Skin of body (tissue), 2 donors: ENCODE measurements around the gene MAPRE3. TPM values are rescaled to one million over a fixed set of nuclear protein-coding genes. Genes with fewer than 3 reads are reported as not detected.

Source experiments
- DNase-seq: peaks from one replicate; lab custom pipeline; 2025; lab: John Stamatoyannopoulos, UW
- total RNA-seq: library from RNA; depleted of rRNA; stranded (reverse); fragments of >200 nt; gene quantifications from one replicate; pipeline ENCODE4 v1.2.3, GENCODE V29; 2014

Gene MAPRE3
- total RNA-seq, 1 donor from 2014 or later: 4.9 TPM

DNA sequence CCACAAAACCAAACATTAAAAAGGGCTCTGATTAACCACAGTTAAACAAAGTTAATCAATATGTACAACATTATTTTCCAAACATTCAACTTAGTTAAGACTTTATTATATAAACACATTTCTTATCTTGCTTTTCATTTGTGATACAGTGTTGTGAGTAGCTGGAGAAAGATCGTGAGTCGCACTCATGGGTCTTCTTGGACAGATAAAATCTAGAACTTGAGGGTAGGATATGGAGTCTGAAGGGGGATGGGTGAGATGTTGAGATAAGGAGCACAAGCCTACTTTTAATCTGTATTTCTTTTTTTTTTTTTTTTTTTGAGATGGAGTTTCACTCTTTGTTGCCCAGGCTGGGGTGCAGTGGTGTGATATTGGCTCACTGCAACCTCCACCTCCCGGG is 39.7 kb downstream of the MAPRE3 start:
- DNase-seq: no peak

DNA sequence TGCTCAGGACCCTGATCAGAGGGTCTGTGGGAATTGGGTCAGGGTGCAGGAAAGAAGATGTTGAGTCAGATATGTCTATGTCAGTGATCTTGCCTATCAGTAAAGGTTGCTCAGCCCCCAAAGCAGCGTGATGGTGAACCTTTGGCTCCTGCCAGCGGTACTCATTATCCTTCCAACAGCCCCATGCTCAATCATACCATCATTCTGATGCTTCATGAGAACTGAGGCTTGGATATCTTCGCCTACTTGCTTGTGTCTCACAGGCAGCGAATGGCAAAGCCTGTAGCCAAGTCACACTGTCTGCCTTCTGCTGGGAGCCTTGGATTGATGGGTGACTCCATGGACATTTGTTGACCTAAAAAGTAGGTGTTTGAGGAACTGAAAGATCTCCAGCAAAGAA is 43.3 kb downstream of the MAPRE3 start:
- no peak for DNase-seq

- no peak for DNase-seq
These were observed 44.5 kb downstream of the MAPRE3 start for GRCh38 chr2:27014771-27015433.

DNA sequence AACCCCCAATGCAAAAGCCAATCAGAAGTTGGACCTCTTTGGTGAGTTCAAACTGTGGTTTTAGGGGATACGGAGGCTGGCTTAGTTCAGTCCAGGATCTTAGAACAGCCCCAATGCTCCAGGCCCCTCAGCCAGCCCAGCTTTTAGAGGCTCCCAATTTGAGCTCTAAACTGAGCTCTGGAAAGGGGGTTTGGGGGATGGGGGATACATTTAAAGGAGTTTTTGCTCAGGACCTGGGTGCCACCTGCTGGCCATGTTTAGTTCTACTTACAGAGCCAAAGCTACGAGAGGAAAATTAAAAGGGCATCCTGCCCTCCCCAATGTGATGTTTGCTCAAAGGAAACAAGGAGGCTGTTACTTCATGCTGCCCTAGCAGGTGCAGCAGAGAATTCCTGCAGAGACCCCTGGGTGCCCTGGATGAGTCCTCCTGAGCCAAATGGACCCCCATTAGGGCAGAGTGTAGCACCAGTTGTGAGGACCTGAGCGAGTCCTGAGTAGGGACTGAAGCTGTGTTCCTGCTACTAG is 46.4 kb downstream of the MAPRE3 start:
- no peak for DNase-seq

- DNase-seq: no peak
These were observed 47.7 kb downstream of the MAPRE3 start for GRCh38 chr2:27018142-27018541.

- DNase-seq: no peak
These were observed 49.0 kb downstream of the MAPRE3 start for GRCh38 chr2:27019459-27019858.

- no peak for DNase-seq
These were observed 49.8 kb downstream of the MAPRE3 start for GRCh38 chr2:27019931-27020855.

GRCh38 chr2:27021253-27022049 is 51.0 kb downstream of the MAPRE3 start:
- no peak for DNase-seq

- no peak for DNase-seq
These were observed 53.3 kb downstream of the MAPRE3 start for GRCh38 chr2:27023740-27024139.

DNA sequence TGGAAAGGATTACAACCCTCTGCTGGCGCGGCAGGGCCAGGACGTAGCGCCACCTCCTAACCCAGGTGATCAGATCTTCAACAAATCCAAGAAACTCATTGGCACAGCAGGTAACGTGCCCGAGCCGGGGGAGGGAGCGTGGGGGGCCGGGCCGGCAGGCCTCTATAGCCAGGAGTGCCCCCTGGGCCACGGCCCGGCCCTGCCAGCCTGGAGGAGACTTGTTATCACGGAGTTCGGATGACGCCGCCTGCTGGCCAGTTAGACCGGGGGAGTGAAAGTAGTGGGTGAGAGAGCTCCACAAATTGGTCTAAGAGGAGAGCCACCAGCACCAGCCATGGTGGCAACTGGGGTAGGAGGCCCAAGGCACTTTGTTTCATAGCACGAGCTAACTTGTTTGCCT is 53.8 kb downstream of the MAPRE3 start:
- DNase-seq: no peak

DNA sequence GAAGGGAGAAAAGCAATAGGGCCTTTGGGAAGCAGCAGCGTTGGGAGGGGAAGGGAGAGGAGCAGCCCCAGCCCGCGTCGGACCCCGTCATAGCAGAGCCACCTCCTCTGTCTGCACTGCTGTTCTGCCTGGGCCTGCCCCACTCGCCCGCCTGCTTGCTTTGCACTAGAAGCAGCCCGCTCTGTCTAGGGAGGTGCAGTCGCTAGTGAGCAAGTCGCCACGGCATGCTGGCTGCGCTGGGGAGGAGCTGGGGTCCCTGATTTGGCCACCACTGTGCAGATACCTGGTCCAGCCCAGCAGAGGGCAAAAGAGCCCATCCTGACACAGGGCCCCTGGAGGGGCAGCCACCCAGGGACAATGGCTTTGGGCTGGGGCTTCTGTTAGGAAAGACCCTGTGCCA is 54.4 kb downstream of the MAPRE3 start:
- no peak for DNase-seq

- DNase-seq: no peak
These were observed 54.9 kb downstream of the MAPRE3 start for GRCh38 chr2:27025281-27025800.

- DNase-seq: no peak
These were observed 55.7 kb downstream of the MAPRE3 start for GRCh38 chr2:27025861-27026851.

- DNase-seq: no peak
These were observed 56.8 kb downstream of the MAPRE3 start for GRCh38 chr2:27027211-27027651.

GRCh38 chr2:27029051-27029450 is 58.6 kb downstream of the MAPRE3 start:
- DNase-seq: no peak

DNA sequence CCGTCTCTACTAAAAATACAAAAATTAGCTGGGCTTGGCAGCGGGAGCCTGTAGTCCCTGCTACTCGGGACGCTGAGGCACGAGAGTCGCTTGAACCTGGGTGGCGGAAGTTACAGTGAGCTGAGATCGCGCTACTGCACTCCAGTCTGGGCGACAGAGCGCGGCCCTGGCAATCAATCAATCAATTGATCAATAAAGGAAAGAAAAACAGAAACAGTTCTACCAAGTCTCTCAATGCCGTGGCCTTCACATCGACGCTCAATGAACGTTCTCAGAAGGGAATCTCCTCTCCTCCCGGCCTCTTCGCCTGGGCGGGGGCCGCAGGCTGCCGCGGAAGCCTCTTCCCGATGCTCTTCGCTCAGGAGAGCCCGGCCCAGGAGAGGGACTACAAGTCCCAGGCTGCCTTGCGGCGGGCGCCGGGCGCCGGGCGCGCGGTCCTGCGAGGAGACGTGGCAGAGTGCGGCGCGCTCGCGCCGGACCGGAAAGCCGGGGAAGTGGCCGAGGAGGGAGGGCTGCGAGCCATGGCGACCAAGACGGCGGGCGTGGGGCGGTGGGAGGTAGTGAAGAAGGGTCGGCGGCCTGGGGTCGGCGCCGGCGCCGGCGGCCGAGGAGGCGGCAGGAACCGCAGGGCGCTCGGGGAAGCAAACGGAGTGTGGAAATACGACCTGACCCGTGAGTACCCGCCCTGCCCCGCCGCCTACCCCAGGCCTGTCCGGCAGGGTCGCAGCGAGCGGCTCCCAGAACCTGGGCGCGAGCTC is 62.2 kb downstream of the MAPRE3 start, which contains the start of gene TMEM214:
Gene TMEM214 (plus strand): TSS at position 471 of the 758 bp plus-strand sequence. CDS start 51 bp downstream, at position 522.
- peak; percentile 70 for DNase-seq

- no peak for DNase-seq
These were observed 62.9 kb downstream of the MAPRE3 start for GRCh38 chr2:27033253-27033852.

DNA sequence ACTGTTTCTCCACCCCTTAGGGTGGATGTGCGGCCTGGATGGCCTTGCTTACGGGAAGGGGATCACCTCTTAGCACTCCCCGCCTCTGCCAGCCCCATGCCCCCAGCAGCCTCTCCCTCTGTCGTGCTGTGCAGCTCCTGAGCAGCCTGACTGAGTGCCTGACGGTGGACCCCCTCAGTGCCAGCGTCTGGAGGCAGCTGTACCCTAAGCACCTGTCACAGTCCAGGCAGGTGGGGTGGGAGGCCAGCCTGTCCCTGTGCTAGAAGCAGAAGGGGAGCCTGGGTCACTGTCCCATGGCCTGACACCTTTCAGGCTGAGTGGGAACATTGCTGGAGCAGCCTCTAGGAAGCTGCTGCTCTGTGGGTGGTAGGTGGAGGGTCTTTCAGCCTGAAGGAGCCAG is 67.6 kb downstream of the MAPRE3 start:
- no peak for DNase-seq
